ENCODE results near the gene SDHC.
A peak's percentile ranks its signal among the peaks of the same experiment; 100 is the strongest.
"Not testable (repeated sequence)": the region's sequence is repeated elsewhere in the genome, so short reads cannot be mapped to it uniquely, and the experiment has no call there.

The SDHC gene

DNA sequence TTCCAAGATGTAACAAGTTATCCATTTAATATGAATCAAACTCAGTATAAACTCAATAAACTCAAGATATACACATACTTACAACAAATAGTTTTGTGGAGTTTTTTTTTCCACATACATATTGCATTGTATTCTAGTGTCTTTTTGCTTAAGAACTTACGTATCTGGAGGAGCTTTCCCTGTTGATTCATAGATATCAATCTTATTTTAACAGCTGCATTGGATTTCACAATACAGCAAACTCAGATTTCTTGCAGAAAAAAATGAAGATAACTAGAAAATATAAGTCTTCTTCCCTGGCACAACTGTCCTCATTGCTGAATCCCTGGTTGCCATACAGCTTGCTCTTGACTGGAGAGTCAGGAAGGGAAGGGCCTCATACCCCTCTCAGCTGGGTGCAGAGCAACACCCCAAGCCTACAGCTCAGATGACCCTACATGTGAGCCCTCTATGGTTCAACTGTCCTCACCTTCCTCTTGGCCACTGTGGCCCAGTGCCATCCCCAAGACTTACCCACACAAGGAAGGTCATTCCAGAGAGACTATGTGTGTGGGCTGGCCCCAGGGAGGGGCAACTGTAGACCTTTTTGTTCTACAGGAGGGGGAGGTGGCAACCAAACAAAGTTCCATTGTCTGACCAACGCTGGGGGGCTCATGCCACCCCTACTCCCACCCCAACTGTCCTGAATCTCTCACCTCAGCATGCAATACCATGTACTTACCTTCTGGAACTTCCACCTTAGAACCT is 6.1 kb upstream of the SDHC start:
- intact Hi-C loops (cut with DNase I), result no loop called here
- peak in 1 of 42 donors; percentile 30 for DNase-seq

GRCh38 chr1:161309868-161310267 is 4.3 kb upstream of the SDHC start, which contains the start of gene MPZ:
TSS of gene MPZ (minus strand) at chr1:161309968. CDS start at chr1:161309905, 63 bp downstream.
- no peak for DNase-seq
- intact Hi-C loops (cut with DNase I), result loop anchor here (5.0 kb wide), 1 partner anchor 83 kb away; the partner anchor contains the start of gene TOMM40L

DNA sequence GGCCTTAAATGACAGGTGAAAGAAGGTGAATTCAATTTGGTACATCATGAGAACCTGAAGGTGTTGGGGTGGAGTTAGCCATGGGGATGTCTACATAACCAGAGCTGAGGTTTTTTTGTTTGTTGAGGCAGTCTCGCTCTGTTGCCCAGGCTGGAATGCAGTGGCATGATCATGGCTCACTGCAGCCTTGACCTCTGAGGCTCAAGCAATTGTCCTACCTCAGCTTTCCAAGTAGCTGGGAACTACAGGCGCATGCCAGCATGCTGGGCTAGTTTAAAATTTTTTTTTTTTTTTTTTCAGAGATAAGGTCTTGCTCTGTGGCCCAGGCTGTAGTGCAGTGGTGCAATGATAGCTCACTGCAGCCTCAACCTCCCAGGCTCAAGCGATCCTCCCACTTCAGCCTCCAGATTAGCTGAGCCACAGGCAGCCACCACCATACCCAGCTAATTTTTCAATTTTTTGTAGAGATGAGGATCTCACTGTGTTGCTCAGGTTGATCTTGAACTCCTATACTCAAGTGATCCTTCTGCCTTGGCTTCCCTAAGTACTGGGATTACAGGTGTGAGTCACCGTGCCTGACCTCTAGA is 2.5 kb upstream of the SDHC start:
- DNase-seq, result no peak
- intact Hi-C loops (cut with DNase I), result loop anchor here (5.0 kb wide), 1 partner anchor 84 kb away; the partner anchor contains the start of gene TOMM40L

DNA sequence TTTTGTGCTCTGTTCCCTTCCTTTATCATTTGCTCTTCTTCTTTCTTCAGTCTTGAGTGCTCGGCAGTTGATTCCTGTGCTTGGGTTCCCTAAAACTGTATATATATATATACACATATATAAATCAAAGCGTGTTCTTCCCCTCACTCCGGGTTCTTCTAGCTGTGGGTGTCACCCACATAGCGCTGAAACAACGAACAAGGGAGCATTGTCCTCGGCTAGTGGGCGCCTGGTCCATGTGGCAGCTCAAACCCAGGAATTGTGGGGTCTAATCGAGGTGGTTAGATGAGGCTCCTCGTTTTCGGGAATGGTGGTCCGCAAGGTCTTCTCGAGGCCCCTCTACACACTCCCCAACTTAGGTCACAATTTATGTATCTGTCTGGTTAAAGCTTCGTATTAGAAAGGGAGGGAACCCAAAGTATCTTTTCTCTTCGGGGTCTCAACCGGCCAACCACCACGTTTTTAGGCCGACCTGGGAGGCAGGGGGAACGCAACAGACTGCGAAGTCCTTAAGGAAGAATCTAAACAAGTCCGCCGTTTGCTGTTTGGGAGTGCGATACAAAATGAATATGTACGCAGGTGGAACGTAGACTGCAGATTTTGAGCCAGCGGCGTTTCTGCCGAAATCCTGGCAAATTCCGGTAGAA is 504 bp upstream of the SDHC start:
- peak in 41 of 42 donors; percentile 9 to 79 (median 54) for DNase-seq
- intact Hi-C loops (cut with DNase I), result loop anchor here (5.0 kb wide), 1 partner anchor 86 kb away; the partner anchor contains the start of gene TOMM40L

GRCh38 chr1:161315841-161316674 is 1.9 kb downstream of the SDHC start:
- DNase-seq, result peak in 1 of 42 donors; percentile 27
- intact Hi-C loops (cut with DNase I), result not testable (repeated sequence)

DNA sequence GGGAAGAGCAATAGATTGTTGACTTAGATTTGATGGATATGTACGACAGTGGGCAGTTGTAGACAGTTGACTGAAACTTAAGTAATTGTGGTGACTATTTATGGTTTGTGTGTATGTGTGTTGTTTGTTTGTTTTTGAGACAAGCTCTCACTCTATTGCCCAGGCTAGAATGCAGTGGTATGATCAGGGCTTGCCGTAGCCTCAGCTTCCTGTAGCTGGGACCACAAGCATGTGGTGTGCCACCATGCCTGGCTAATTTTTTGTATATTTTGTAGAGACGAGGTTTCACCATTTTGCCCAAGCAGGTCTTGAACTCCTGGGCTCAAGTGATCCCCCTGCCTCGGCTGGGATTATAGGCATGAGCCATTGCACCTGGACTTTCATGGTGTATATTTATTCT is 9.8 kb downstream of the SDHC start:
- intact Hi-C loops (cut with DNase I), result no loop called here
- DNase-seq, result no peak

DNA sequence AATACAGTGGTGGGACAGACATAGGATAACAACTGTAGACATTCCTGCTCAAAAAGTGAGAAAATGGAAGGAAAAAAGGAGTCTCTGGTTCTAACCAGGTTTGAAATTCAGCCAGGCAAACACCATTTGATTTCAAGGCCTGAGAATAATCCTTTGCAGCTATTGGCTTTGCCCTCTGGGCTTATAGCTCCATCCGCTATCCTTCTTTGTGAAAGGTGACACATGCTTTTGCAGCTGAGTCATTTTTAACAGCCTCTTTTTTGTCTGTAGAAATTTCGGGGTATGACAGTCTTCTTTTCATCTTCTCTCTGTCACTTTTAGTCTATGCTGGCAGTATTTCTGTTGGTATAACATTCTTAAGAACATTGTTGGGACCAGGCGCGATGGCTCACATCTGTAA is 16.2 kb downstream of the SDHC start:
- intact Hi-C loops (cut with DNase I), result no loop called here
- DNase-seq, result peak in 1 of 42 donors; percentile 20

- intact Hi-C loops (cut with DNase I), result no loop called here
- DNase-seq, result no peak
Measured at GRCh38 chr1:161333166-161333565, 19.0 kb downstream of the SDHC start.

GRCh38 chr1:161335796-161336195 is 21.6 kb downstream of the SDHC start:
- DNase-seq, result no peak
- intact Hi-C loops (cut with DNase I), result no loop called here

- intact Hi-C loops (cut with DNase I), result no loop called here
- no peak for DNase-seq
Measured at GRCh38 chr1:161342177-161342576, 28.0 kb downstream of the SDHC start.

DNA sequence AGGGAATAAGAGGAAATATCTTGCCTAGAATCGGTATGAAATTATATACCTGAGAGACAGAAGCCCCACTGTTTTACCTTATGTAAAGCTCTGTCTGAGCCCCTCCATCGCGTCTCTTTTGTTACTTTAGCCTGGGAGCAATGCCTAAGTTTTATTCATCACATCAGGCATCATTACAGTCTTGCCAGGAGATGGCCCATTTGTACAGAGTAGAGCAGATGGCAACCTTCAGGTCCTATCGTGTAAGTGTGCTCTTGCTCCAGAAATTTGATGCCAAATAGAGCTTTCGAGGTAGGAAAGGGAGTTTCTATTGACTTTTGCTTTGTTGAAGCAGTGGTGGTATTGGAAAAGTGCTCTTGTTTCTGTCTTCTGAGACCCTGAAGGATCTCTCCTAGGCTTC is 28.6 kb downstream of the SDHC start:
- DNase-seq, result no peak
- intact Hi-C loops (cut with DNase I), result no loop called here

DNA sequence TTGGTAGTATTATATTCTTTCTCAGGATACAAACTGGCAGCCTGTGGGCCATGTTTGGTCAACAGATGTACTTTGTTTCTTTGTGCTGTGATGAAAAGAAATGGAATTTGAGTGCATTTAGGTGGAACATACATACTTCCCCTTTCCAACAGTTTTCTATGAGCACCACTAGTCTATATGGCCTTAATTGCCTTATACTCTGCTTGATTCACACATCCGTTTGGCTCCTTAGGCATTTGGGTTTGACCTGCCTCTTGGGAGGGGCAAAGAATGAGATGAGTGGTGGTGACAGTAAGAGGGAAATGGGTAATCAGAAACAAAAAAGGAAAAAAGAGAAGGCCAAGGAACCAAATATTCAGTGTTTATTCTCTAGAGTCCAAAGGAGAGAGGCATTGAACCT is 36.5 kb downstream of the SDHC start:
- intact Hi-C loops (cut with DNase I), result no loop called here
- no peak for DNase-seq

- intact Hi-C loops (cut with DNase I), result no loop called here
Measured at GRCh38 chr1:161351482-161351881, 37.3 kb downstream of the SDHC start.

DNA sequence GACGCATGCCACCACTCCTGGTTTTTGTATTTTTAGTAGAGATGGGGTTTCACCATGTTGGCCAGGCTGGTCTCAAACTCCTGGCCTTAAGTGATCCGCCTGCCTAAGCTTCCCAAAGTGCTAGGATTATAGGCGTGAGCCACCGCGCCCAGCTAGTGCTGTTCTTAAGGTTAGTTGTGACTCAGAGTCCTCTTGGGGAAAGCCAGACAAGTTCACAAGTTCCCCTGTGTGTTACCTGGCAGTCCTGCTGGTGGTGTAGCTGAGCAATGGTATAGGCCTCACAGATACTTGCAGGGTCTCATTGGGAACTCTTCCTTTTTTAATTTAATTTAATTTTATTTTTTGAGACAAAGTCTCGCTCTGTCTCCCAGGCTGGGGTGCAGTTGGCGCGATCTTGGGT is 42.9 kb downstream of the SDHC start:
- no peak for DNase-seq
- intact Hi-C loops (cut with DNase I), result no loop called here

More at GRCh38 chr1:161351482-161351881, 37.3 kb downstream of the SDHC start:
- DNase-seq, result no peak

- intact Hi-C loops (cut with DNase I), result no loop called here
- DNase-seq, result peak in 2 of 42 donors; percentile 10 to 40
Measured at GRCh38 chr1:161359291-161359690, 45.1 kb downstream of the SDHC start.

GRCh38 chr1:161364332-161364731 is 50.2 kb downstream of the SDHC start:
- intact Hi-C loops (cut with DNase I), result no loop called here
- DNase-seq, result no peak

GRCh38 chr1:161365207-161365606 is 51.0 kb downstream of the SDHC start:
- no peak for DNase-seq
- intact Hi-C loops (cut with DNase I), result no loop called here

DNA sequence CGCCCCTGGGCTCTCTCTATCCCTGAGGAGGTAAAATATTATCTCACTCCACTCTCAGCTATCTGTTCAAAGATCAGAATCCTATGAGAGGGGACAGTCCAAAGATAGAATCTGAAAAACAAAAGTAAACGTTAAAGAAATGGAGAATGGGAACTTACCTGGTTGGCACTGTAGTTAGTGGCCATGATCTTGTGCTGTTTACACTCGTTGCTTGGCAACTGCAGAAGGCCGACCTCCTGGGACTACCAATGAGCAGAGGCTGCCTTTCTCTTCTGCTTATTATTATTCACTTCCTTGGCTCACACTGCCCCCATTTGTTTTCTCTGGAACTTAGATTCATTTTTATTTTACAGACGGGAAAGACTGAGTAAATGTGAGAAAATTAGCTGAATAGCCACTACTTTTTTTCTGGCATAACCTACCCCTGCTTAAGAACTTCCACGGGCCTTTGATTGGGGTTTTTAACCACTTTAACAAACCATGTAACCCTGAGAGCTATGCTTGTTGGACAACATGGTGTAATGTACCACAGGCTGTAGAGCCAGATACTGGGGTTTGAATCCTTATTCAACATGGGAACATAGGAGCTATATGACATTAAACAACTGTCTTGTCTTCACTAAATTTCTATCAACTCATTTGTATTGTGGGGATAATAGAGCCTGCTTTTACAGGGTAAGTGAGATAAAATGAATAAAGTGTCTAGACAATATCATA is 53.7 kb downstream of the SDHC start, which contains the start of gene CFAP126:
Gene CFAP126, minus strand, starts transcription at position 193 of the 717 bp plus-strand sequence. Its CDS starts 8 bp downstream, at position 185.
- DNase-seq, result peak in 36 of 42 donors; percentile 13 to 81 (median 66)
- intact Hi-C loops (cut with DNase I), result no loop called here
